HS-5 (cell line): ENCODE data around the gene NSDHL.
"Not testable (repeated sequence)": the region's sequence is repeated elsewhere in the genome, so short reads cannot be mapped to it uniquely, and the experiment has no call there.

Experiments used
- DNase-seq: peaks from one replicate; pipeline ENCODE4 v3.0.0-alpha.2; 2012; ENCODE audit warnings: low read depth

NSDHL gene

DNA sequence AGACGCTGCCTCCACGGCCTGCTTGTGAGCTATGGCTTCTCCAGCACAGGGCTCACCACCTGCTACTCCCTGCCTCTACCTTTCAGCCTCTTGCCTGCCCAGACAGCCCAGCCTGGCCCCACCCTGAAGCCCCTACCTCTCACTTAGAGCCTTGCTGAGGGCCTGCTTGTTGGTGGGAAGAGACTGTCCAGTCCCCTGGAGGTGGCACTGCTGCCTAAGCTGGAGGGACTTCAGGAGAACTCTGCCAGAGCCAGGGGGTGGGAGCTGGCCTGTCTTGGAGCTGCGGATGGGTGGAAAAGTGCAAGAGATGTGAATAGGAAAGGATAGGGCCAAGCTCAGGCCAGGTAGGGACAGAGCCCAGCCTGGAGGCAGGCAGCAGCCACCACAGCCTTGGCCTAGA, 64.3 kb downstream of the NSDHL start:
- no peak for DNase-seq

DNA sequence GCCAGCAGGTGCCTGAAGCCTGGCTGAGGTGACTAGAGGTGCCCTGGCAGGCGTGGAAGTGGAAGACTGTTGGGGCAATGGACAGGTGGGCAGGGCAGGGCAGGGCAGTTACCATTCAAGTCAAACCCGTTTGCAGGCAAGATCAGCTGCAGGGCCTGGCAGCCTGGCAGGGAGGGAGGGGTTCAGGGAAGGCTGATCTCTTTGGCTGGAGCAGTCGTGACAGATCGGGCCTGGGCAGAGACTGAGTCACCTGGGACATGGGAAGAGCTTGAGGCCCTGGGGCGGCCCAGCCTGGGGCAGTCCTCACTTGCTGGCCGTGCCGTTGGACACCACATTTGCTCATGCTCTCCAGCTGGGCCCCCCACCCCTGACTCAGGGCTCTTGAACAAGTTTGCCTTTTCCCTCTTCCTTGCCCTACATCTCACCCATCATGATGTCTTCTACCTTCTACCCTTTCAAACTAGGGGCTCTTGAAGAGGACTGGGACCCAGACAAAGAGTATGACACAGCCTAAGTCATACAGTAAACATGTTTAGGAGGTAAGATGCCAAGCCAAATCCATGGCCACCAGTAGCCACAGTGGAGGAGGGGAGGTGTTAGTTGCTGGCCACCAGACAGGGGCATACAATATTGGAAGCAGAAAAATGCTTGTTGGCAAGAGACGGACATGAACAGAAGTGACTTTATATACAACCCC, 65.0 kb downstream of the NSDHL start:
- DNase-seq: no peak

DNA sequence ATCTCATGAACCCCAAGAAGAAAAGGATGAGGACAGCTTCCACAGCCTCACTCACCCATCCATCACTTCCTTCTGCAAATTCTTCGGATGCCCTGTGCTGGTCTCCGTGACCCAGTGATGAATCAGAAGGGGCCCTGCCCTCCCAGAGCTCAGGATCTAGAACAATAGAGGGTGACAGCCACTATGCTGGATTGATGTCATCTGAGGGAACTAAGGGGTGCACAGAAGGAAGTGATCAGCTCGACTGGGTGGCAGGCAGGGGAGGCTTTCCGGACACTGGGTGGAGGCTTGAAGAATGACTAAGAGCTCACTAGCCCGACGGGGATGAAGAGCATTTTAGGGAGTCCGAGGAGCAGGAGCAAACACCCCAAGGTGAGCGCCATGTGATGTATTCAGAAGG, 65.6 kb downstream of the NSDHL start:
- no peak for DNase-seq

DNA sequence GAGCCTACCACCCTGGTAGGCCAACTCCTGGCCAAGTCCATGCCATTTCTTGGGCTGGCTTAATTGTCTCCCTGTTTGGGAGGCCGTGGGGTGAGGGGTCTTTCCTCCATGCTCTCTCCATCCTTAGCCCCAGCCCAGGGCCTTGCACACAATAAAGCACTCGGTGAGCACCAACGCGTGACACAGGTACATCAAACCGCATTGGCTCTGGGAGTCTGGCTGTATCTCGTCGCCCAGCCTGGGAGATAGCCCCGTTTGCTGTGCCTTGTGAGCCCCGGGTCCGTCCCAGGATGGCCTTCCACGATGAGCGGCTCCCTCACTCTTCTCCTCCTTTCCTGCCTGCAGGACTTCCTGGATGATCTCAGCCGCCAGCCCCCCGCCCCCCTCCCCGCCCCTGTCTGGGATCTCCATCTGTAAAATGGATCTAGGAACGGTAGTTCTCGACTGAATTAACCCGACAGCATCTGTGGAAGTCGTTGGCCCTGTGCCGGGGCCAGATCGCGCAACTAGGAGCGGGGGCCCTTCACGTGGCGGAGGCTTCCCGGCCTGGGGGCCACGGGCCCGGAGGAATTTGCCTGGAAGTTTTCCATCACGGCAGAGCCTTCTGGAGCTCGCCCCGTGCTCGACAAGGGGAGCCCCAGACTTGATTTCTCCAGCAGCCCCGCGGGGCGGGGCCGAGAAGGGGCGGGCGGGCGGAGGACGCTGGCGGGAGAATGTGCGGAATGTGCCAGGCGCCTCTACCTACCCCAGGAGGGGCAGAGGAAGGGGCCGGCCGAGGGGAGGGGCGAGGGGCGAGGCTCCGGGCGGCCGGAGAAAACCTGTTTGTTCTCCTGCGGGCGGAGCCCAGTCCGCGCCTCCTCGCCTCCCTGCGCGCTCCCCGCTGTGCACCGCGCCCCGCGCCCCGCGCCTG, 66.6 kb downstream of the NSDHL start, which contains the start of gene ZNF185:
TSS of gene ZNF185 (plus strand) at position 846 of the 910 bp plus-strand sequence. CDS start 16,423 bp downstream, outside the sequence.
- DNase-seq: no peak

DNA sequence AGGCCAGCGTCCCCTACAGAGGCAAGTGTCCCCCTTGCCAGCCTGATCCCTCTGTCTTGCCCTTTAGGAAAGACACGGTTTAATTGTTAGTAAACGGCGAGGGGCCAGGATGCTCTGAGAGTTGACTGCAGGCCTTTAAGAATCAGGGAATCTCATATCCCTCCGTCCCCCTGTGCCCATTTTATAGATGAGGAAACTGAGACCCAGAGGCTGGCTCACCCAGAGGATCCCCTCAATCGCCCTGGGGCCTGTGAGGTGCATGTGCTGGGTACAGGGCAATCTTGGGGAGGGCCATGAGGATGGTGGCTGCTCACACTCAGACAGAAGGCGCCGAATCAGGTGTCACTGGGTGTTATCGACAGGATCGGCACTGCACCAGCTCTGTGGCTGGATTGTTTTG, 67.6 kb downstream of the NSDHL start:
- no peak for DNase-seq

DNA sequence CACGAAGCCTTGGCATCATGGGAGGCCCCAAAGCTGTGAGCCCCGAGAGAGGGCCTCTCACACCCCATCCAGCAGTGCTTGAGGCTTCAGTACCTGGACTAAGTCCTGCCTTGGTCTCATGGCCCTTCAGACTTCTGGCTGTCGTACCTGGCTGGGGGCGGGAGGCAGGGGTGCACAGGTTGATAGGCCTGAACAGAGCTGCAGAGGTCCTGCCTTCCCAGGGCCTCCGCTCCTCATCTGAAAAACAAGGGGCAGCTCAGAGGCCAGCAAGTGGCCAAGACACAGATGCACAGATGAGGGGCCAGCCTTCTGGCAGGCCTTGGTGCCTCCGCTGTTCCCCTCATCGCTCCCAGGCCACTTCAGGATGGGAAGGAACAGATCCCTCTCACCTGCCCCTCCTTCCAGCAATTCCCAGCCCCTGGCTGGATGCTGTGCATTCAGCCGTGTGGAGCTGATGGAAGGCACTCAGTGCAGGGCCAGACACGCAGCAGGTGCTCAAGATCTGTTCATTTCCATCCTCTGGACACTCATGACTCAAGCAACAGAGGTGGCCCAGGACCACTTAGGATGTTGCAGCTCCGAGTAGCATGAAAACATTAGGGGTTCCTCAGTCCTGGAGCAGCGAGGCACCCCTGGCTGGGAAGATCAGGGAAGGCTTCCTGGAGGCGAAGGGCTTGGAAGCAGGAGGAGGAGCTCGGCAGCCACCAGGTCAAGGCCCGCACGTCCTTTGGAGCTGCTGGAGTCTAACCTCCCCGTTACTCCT, 68.4 kb downstream of the NSDHL start:
- no peak for DNase-seq

DNA sequence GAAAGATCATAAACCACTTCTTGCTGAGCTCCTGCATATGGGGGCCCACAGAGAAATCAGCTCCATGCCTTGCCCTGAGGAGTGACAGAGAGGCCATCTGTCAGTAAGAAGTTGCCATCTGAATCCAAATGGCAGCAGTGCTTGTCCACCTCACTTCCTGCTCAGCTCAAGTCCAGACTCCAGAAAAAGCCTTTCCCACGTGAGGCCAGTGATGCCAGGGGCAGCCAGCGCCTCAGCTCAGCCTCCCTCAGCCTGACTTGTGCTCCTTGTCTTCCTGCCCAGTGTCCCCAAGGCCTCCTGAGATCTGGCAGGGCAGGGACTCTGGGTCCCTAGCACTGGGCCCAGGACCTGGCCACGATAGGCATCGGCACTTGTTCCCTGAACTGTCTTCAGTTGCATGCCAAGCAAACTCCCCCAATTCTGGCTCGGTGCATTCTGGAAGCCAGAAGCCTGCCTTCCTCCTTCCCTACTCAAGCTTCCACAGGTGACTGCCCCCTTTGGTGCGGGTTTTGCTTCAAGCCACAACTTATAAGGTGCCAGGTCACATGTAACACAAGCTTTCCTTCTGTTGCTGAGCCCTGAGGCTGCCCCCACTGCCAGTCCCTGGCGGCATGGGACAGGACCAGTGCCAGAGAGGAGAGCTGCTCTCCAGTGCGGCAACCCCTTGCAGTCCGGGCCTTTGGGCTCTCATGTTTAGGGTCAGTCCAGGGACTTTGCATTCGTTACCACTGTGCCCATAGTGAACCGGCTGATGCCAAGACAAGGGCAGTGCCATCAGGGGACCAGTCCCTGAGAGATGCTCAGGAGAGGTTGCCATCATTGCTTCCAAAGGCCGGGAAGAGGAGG, 69.2 kb downstream of the NSDHL start:
- DNase-seq: no peak

DNA sequence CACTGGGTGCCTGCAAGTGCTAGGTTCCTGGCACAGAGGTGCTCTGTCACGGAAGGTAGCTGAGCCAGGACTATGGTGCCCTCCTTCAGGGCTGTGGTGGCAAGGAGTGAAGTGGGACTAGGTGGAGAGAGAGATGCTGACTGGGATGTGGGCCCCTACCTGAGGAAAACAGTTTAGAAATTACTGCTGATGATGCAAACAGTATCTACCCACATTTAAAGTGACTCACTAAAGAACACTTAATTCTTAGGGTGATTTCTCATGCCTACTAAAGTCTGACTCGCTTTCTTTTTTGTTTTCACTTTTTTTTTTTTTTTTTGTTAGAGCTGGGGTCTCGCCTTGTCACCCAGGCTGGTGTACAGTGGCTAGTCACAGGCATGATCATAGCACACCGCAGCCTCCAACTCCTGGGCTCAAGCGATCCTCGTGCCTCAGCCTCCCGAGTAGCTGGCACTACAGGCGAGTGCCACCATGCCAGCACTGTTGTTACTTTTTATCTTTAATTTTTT, 70.1 kb downstream of the NSDHL start:
- no peak for DNase-seq

DNA sequence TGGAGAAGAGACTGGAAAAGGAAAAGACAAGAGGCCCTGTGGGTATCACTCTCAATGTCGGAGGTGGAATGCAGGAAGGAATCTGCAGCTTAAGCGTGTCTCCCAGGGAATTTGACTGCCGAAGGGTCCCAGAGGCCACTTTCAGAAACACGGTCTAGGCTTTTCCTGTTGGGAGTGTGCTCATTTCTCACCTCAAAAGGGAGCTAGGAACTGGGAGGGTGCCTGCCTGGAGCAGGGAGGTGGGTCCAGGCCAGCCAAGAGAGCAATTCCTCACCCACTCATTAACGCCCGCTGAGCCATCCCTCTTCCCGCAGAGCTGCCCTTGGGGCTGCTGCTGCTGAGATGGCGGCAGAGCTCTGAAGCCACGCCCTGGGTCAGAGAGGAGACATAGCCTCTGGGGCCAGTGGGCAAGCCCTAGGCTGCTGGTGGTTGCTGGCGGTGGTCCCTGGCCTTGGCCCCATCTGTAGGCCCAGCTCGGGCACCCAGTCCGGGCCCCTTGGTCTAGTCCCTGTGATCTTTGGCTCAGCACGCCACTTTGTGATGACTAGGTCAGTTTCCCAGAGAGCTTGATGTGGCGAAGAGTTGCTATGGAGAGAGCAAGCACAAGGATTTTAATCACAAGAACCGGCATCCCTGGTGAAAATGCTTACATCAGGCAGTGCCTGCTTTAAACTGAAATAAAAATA, 71.1 kb downstream of the NSDHL start:
- DNase-seq: no peak

DNA sequence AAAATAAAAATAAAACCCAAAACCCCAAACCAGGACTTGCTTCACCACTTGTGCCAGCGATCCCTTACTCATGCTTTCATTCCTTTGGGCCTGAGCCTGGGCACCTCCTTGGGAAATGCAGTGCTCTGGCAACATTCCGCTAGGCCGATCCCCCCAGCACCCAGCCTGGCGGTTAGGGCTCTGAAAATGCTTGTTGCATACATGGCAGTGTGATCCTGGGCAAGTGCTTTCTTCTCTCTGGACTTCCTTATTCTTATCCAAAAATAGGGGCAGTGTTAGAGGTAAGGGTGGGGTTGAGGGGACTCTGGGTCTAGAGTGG, 71.6 kb downstream of the NSDHL start:
- DNase-seq: no peak

DNA sequence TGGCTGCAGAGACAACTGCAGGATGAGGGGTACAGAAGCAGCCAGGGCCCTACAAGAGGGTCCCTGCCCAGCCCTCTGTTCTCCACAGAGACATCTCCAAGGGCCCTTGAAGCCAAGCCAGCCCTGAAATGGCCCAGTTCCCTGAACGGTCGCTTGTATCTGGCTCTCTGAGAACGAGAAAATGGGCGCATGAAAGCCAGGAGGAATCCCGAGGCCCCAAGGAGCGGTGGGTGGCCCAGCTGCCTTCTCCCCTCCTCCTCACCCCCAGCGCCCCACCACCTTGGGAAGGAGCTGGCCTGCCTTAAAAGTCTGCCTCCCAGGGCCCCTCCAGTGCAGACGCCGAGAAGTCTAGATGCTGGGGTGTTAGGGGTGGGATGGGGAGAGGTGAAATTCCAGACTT, 72.7 kb downstream of the NSDHL start:
- DNase-seq: no peak

DNA sequence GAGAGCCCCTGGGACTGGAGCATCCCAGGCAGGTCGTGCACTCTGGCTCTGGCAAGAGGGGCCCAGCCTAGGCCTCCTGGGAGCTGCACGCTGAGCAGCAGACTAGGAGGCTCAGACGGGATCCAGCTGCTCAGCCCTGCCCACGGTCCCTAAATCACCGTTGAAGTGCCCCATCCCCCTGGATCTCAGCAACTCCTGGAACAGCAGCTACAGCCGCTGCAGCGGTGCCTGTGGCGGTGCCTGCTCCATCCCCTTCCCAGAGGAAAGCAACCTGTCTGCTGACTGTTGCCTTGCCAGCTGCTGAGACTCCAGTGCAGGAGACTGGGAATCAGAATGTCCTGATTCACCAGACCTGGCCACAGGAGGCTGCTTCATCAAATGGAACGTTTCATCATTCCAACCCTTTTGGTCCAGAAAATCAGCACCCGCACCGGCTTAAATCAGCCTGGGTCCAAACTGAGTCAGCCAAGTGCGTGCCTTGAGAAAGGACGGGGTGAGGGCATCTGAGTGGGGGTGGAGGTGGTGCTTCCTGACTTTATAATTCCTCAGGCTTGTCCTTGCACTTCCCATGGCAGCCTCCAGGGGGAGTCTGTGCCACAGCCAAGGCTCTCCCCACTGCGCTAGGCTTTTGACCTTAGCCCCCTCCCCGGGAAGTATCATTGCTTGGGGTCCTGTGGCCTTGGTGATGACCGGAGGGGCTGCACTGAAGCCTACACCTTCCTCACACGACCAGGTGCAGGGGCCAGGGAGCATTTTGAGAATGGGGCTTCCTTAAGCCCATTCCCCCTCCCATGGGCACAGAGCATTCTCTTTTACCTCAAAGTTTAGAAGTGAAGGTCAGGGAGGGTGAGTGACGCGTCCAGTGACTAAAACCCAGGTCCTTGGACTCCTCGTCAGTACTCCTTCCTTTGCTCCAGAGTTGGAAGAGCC, 73.6 kb downstream of the NSDHL start:
- DNase-seq: no peak

DNA sequence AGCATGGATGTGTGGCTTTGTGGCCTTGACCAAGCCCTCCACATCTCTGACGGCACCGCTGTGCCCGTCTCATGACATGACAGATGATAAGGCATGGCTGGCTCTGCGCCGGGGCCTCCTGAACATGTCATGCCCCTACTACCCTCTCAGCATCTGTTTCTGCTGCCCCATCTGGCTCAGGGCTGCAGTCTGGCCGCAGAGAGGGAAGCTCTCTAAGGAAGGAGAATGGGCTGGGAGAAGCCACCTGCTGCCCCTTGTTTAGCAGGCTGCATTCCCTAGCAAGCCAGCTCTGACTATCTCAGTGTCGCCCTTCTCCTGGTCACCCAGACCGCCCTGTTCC, 74.2 kb downstream of the NSDHL start:
- DNase-seq: no peak

DNA sequence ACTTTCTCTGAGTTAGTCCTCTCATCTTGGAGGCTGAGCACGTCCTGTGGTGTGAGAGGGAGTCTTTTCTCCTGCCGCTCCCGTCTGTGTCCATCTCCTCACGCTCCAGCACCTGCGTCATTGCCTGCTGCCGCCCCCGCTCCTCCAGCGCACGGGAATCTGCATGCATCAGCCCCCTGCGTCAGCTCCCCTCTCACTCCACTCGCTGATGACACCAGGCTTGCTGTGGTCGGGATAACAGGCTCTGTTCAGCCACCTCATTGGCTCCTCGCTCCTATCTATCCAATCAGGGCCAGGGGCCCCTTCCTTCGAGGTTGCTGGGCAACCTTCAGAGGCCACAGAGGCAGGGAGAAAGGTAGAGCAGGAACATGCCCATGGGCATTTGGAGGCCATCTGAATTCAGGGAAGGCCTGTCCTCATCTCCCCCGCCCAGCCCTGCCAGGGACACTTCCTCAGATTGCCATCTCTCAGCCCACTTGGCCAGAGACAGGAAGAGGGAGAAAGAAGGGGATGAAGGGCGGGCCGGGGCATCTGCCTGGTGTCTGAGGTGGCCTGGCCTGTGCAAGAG, 76.3 kb downstream of the NSDHL start:
- no peak for DNase-seq

DNA sequence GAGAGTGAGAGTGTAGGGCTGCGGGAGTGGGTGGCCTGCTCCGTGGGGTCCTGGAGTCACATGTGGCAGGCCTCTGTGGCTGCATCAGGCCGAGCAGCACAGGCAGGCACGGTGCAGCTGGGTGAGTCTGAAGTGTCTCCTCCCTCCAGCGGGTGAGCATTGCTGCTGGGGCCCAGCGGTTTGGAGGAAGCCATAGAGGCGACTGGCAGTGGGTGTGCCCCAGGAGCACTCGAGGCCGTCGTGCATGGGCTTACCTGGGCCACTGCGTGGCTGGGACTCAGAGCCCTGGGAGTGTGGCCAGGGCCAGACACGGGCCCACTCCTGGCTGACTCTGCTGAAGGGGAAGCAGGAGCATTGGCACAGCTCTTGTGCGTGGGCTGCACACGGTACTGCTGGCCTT, 77.6 kb downstream of the NSDHL start:
- no peak for DNase-seq

DNA sequence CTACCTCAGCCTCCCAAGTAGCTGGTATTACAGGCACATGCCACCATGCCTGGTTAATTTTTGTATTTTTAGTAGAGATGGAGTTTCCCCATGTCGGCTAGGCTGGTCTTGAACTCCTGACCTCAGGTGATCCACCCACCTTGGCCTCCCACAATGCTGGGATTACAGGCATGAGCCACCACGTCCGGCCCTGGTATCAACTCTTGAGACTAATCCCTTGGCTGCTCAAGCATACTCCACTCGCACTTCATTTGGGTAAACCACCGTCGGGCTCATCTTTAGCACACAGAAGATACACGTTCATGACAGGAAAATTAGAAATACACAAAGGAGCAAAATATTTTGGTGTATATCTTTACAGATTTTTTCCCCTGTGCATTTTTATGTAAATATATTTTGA, 79.2 kb downstream of the NSDHL start:
- DNase-seq: not testable (repeated sequence)

DNA sequence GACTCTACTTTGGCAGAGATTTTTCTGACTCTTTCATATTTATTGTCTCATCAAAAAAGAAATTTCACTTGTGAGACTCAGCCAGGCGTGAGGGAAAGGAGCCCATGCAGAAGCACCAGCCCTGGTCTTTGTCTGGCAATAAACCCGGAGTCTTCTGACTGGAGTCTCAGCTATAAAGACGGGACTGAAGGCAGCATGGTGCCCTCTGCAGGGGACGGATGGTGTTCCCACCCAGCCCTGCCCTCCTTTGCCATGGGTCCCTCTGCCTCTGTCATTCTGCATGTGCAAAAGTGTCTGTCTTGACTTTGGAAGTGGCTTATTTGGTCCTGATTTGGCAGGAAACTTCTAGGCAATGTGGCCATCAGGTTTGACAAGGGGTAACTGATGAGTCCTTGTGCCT, 81.2 kb downstream of the NSDHL start:
- DNase-seq: no peak

DNA sequence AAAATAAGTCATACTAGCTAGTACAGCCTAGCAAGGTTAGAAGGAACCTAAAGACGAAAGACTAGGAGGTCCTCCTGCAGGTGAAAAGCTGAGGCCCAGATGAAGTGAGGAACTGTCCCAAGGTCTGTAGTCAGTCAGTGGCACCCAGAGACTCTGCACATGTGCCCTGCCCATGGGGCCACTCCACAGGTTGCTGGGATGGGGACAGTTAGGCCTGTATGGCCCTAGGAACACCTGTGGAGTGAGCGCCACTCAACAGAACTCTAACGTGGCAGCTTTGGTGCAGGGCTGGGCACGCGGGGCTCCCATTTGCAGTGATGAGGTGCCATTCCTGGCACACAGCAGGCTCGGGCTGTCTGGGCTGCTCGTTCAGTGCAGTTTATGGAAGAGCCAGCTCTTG, 81.8 kb downstream of the NSDHL start:
- no peak for DNase-seq

DNA sequence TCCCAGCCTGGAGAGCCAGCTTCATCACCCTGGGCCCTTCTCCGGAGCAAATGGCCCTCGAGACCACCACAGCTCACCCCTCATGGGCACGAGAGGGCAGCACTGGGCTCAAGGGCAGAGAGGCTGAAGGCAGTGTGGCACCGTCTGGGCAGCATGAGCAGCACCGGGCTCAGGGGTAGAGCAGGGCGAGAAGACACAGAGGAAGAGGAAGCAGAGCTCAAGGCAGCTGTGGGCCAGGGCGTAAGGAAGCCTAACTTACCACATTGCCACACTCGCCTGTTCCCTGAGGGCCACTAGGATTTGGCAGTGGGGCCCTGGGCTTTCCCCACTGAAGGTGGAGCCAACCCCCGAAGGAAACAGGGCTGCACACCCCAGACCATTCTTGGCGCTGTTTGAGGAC, 82.5 kb downstream of the NSDHL start:
- no peak for DNase-seq

DNA sequence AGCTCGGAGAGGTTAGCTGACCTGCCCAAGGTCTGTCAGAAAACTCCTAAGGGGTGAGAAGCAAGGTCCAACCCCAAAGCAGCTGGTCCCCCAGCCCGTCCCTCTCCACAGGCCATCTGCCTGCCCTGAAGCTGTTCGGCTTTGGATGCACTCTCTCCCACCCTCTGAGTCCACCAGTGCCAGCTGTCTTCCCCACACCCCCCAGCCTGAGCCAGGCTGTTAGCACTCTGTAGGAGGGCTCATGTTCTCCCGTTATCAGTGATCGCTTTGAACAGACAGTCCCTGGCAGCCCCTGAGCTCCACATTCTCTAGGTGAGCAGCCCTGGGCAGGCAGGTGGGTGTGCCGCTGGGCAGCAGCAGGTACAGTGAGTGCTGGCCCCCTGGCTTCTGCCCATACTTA, 83.0 kb downstream of the NSDHL start:
- no peak for DNase-seq
